ENCODE measurements around the gene VPS16.

- TF ChIP-seq CTCF (IDR thresholded peaks at IDR 0.05), result no peak
- TF ChIP-seq POLR2A (IDR thresholded peaks at IDR 0.05), result no peak
- no peak for TF ChIP-seq EP300 (IDR thresholded peaks at IDR 0.05)
- TF ChIP-seq POLR2AphosphoS5 (IDR thresholded peaks at IDR 0.05), result no peak
Observed at GRCh38 chr20:2829376-2829775, 11.2 kb upstream of the VPS16 start.
